Measurements from ENCODE around the gene VEZT. TPM values are rescaled to one million over a fixed set of nuclear protein-coding genes. Genes with fewer than 3 reads are reported as not detected.

Gene VEZT
- total and polyA plus RNA-seq, 9 of the 15 experiments (the other 6 are each of a cell fraction or from before 2014, with no cell fraction given) = 16.1 to 61.5 (median 32.6) TPM

- TF ChIP-seq TOE1 (IDR thresholded peaks at IDR 0.05; ENCODE audit: borderline replicate concordance) (peak; percentile 81), TOE1 (CRISPR knock-in tag; IDR thresholded peaks at IDR 0.05; ENCODE audit: borderline replicate concordance, low read depth) (no peak), E2F6 (IDR thresholded peaks at IDR 0.05; ENCODE audit: borderline replicate concordance in 1 of 2, extremely low read depth in 1 of 2, insufficient read depth in 1 of 2, insufficient read length in 1 of 2, low read depth in 1 of 2, low read length in 1 of 2, poor library complexity in 1 of 2, severe bottlenecking in 1 of 2) (peak in 1 of 2 experiments; percentile 44), THRB (CRISPR knock-in tag; conservative IDR thresholded peaks at IDR 0.05) (peak; percentile 11; the same call in 1 of the 2 replicates), SP1 (CRISPR knock-in tag; IDR thresholded peaks at IDR 0.05) (peak; percentile 59), SRSF3 (IDR thresholded peaks at IDR 0.05; ENCODE audit: insufficient read depth, low read length) (no peak), EHMT2 (IDR thresholded peaks at IDR 0.05) (peak; percentile 74; the same call in 1 of the 2 replicates), NRF1 (conservative IDR thresholded peaks at IDR 0.05 in 1 of 2, IDR thresholded peaks at IDR 0.05 in 1 of 2) (peak; percentile 58 to 68), PHB2 (IDR thresholded peaks at IDR 0.05; ENCODE audit: low read depth) (no peak; the same call in 1 of the 2 replicates), L3MBTL2 (IDR thresholded peaks at IDR 0.05) (peak; percentile 78), ZNF592 (IDR thresholded peaks at IDR 0.05) (peak; percentile 85), CCAR2 (IDR thresholded peaks at IDR 0.05; ENCODE audit: low read depth, low read length) (no peak)
- TF ChIP-seq, protein P1, sequence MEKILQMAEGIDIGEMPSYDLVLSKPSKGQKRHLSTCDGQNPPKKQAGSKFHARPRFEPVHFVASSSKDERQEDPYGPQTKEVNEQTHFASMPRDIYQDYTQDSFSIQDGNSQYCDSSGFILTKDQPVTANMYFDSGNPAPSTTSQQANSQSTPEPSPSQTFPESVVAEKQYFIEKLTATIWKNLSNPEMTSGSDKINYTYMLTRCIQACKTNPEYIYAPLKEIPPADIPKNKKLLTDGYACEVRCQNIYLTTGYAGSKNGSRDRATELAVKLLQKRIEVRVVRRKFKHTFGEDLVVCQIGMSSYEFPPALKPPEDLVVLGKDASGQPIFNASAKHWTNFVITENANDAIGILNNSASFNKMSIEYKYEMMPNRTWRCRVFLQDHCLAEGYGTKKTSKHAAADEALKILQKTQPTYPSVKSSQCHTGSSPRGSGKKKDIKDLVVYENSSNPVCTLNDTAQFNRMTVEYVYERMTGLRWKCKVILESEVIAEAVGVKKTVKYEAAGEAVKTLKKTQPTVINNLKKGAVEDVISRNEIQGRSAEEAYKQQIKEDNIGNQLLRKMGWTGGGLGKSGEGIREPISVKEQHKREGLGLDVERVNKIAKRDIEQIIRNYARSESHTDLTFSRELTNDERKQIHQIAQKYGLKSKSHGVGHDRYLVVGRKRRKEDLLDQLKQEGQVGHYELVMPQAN (IDR thresholded peaks at IDR 0.05; ENCODE audit: borderline replicate concordance) = peak; percentile 58; the same call in 1 of the 2 replicates
Observed at GRCh38 chr12:95204141-95204866, 13.3 kb upstream of the VEZT start (continued).

All from K562 (cell line).